GM08714 (cell line): Measurements from ENCODE around the gene DAB1.
"Not testable (repeated sequence)": the region's sequence is repeated elsewhere in the genome, so short reads cannot be mapped to it uniquely, and the experiment has no call there.

ENCODE experiments used
- H3K4me3 ChIP-seq: fragments of 200-500 bp; sonication (Bioruptor generic); 2 replicates; pipeline ENCODE4 v1.5.1; 2014; ENCODE audit warnings: mild to moderate bottlenecking, low read length, inconsistent platforms
- ZNF274 ChIP-seq: IDR thresholded peaks from 2 replicates; pipeline ENCODE4 v1.6.1; 2012; ENCODE audit warnings: mild to moderate bottlenecking, low read depth, low read length

DAB1 gene

GRCh38 chr1:57360846-57361407, 62.9 kb downstream of the DAB1 start:
- no peak for TF ChIP-seq ZNF274
- H3K4me3 ChIP-seq = no peak overlapping the region

- no peak for TF ChIP-seq ZNF274
- no peak overlapping the region for H3K4me3 ChIP-seq
These were observed 66.4 kb downstream of the DAB1 start for GRCh38 chr1:57357462-57357861.

- no peak for TF ChIP-seq ZNF274
- H3K4me3 ChIP-seq = no peak overlapping the region
These were observed 70.2 kb downstream of the DAB1 start for GRCh38 chr1:57353654-57354053.

- TF ChIP-seq ZNF274 = no peak
- no peak overlapping the region for H3K4me3 ChIP-seq
These were observed 73.2 kb downstream of the DAB1 start for GRCh38 chr1:57350610-57351009.

- TF ChIP-seq ZNF274 = no peak
- H3K4me3 ChIP-seq = no peak overlapping the region
These were observed 74.9 kb downstream of the DAB1 start for GRCh38 chr1:57348921-57349320.

GRCh38 chr1:57345916-57346315, 77.9 kb downstream of the DAB1 start:
- H3K4me3 ChIP-seq = no peak overlapping the region
- TF ChIP-seq ZNF274 = no peak

- no peak for TF ChIP-seq ZNF274
- H3K4me3 ChIP-seq = no peak overlapping the region
These were observed 79.6 kb downstream of the DAB1 start for GRCh38 chr1:57344265-57344664.

GRCh38 chr1:57343298-57343915, 80.5 kb downstream of the DAB1 start:
- H3K4me3 ChIP-seq = not testable (repeated sequence)

GRCh38 chr1:57341721-57342120, 82.1 kb downstream of the DAB1 start:
- H3K4me3 ChIP-seq = no peak overlapping the region
- TF ChIP-seq ZNF274 = no peak

GRCh38 chr1:57340334-57341070, 83.4 kb downstream of the DAB1 start:
- H3K4me3 ChIP-seq = no peak overlapping the region
- no peak for TF ChIP-seq ZNF274

- no peak for TF ChIP-seq ZNF274
- no peak overlapping the region for H3K4me3 ChIP-seq
These were observed 86.2 kb downstream of the DAB1 start for GRCh38 chr1:57337623-57338022.

- TF ChIP-seq ZNF274 = no peak
These were observed 87.1 kb downstream of the DAB1 start for GRCh38 chr1:57336793-57337192.

GRCh38 chr1:57331620-57332019, 92.2 kb downstream of the DAB1 start:
- no peak for TF ChIP-seq ZNF274
- no peak overlapping the region for H3K4me3 ChIP-seq

More at GRCh38 chr1:57336793-57337192, 87.1 kb downstream of the DAB1 start:
- H3K4me3 ChIP-seq = no peak overlapping the region

- H3K4me3 ChIP-seq = no peak overlapping the region
- TF ChIP-seq ZNF274 = no peak
These were observed 93.9 kb downstream of the DAB1 start for GRCh38 chr1:57329937-57330336.

- H3K4me3 ChIP-seq = no peak overlapping the region
- no peak for TF ChIP-seq ZNF274
These were observed 94.8 kb downstream of the DAB1 start for GRCh38 chr1:57329001-57329527.
